Parathyroid adenoma (tissue), 2 donors: ENCODE data around the gene GJB4.

ENCODE experiments used
- H2AFZ ChIP-seq: fragments of 300-600 bp; sonication (generic); one replicate; pipeline ENCODE4 v1.7.0; 2017; ENCODE audit warnings: antibody characterized with exemption, mild to moderate bottlenecking
- H3K27ac ChIP-seq: fragments of 300-600 bp; sonication (generic); one replicate; pipeline ENCODE4 v1.7.0; 2017
- H3K27me3 ChIP-seq: fragments of 300-600 bp; sonication (generic); one replicate; pipeline ENCODE4 v1.7.0; 2017; ENCODE audit warnings: low read length; ENCODE audit not compliant: control insufficient read depth, insufficient read depth
- H3K36me3 ChIP-seq: fragments of 300-600 bp; sonication (generic); one replicate; pipeline ENCODE4 v1.7.0; 2017; ENCODE audit warnings: low read length; ENCODE audit not compliant: control insufficient read depth, insufficient read depth
- H3K4me1 ChIP-seq: fragments of 300-600 bp; sonication (generic); one replicate; pipeline ENCODE4 v1.7.0; 2017; ENCODE audit warnings: control low read depth
- H3K4me2 ChIP-seq: fragments of 300-600 bp; sonication (generic); one replicate; pipeline ENCODE4 v1.7.0; 2017; ENCODE audit warnings: low read length
- H3K4me3 ChIP-seq: fragments of 300-600 bp; sonication (generic); one replicate; pipeline ENCODE4 v1.7.0; 2017; ENCODE audit warnings: low read depth, low read length
- H3K79me2 ChIP-seq: fragments of 300-600 bp; sonication (generic); one replicate; pipeline ENCODE4 v1.7.0; 2017; ENCODE audit warnings: control low read depth
- H3K9ac ChIP-seq: fragments of 300-600 bp; sonication (generic); one replicate; pipeline ENCODE4 v1.7.0; 2017; ENCODE audit warnings: mild to moderate bottlenecking
- H3K9me3 ChIP-seq: fragments of 300-600 bp; sonication (generic); one replicate; pipeline ENCODE4 v1.7.0; 2017; ENCODE audit warnings: low read length; ENCODE audit not compliant: control insufficient read depth
- CTCF ChIP-seq: fragments of 300-600 bp; sonication (generic); IDR thresholded peaks from one replicate; pipeline ENCODE4 v1.7.0; 2017; ENCODE audit warnings: antibody characterized with exemption, mild to moderate bottlenecking
- donor health status: primary hyperparathyroidism.

The GJB4 gene

GRCh38 chr1:34787461-34788420, 28.2 kb downstream of the GJB4 start:
- H3K9me3 ChIP-seq, result no peaks in the 10 kb centered on the region
- H3K79me2 ChIP-seq, result no peaks in the 10 kb centered on the region
- H3K4me2 ChIP-seq, result no peak overlapping the region
- no peaks in the 10 kb centered on the region for H3K27me3 ChIP-seq
- no peak overlapping the region for H3K27ac ChIP-seq
- H2AFZ ChIP-seq, result no peak overlapping the region
- H3K36me3 ChIP-seq, result no peaks in the 10 kb centered on the region
- H3K4me3 ChIP-seq, result no peak overlapping the region
- no peak overlapping the region for H3K9ac ChIP-seq
- H3K4me1 ChIP-seq, result no peaks in the 10 kb centered on the region
- TF ChIP-seq CTCF, result no peak

GRCh38 chr1:34790985-34791384, 31.4 kb downstream of the GJB4 start:
- no peaks in the 10 kb centered on the region for H3K36me3 ChIP-seq
- no peak overlapping the region for H3K4me2 ChIP-seq
- no peaks in the 10 kb centered on the region for H3K27me3 ChIP-seq
- H3K27ac ChIP-seq, result peak overlapping the region; percentile 56
- H3K4me1 ChIP-seq, result no peaks in the 10 kb centered on the region
- H3K79me2 ChIP-seq, result no peaks in the 10 kb centered on the region
- no peaks in the 10 kb centered on the region for H3K9me3 ChIP-seq
- H3K4me3 ChIP-seq, result no peak overlapping the region
- no peak overlapping the region for H3K9ac ChIP-seq
- no peak for TF ChIP-seq CTCF
- no peak overlapping the region for H2AFZ ChIP-seq

GRCh38 chr1:34792424-34792823, 32.9 kb downstream of the GJB4 start:
- Histone ChIP-seq H3K4me1 (no peaks in the 10 kb centered on the region), H3K9ac (no peak overlapping the region), H3K79me2 (no peaks in the 10 kb centered on the region), H3K4me3 (no peak overlapping the region), H2AFZ (peak overlapping the region; percentile 11), H3K27ac (no peak overlapping the region), H3K36me3 (no peaks in the 10 kb centered on the region), H3K4me2 (no peak overlapping the region), H3K9me3 (no peaks in the 10 kb centered on the region), H3K27me3 (no peaks in the 10 kb centered on the region)
- TF ChIP-seq CTCF, result no peak

GRCh38 chr1:34792868-34793727, 33.6 kb downstream of the GJB4 start, which contains the start of gene GJA4:
Gene GJA4 (plus strand): TSS chr1:34792999. CDS start chr1:34794214, 1,215 bp downstream.
- peak within 1 kb of the TSS; percentile 19 for H3K27ac ChIP-seq
- no peaks in the 10 kb centered on the region for H3K9me3 ChIP-seq
- no peaks in the 10 kb centered on the region for H3K27me3 ChIP-seq
- no peaks in the 10 kb centered on the region for H3K4me1 ChIP-seq
- peak within 1 kb of the TSS; percentile 11 for H2AFZ ChIP-seq
- no peak within 1 kb of the TSS for H3K4me2 ChIP-seq
- H3K9ac ChIP-seq, result no peak within 1 kb of the TSS
- H3K4me3 ChIP-seq, result peak within 1 kb of the TSS; percentile 8
- no peaks in the 10 kb centered on the region for H3K79me2 ChIP-seq
- no peaks in the 10 kb centered on the region for H3K36me3 ChIP-seq
- TF ChIP-seq CTCF, result no peak
